HepG2 (cell line): ENCODE data around the gene PSMG4. TPM values are rescaled to one million over a fixed set of nuclear protein-coding genes. Genes with fewer than 3 reads are reported as not detected.
A peak's percentile ranks its signal among the peaks of the same experiment; 100 is the strongest.

Source experiments
- CCDC6 ChIP-seq: sonication (generic); formaldehyde crosslinking; IDR thresholded peaks from 2 replicates; pipeline ENCODE4 v1.8.1; 2022; ENCODE audit warnings: mild to moderate bottlenecking, missing genetic modification reagents, moderate library complexity
- SMARCE1 ChIP-seq: fragments of 450-650 bp; IDR thresholded peaks from 2 replicates; pipeline ENCODE4 v1.6.1; 2017; ENCODE audit warnings: borderline replicate concordance
- SNAPC2 ChIP-seq: sonication (generic); formaldehyde crosslinking; IDR thresholded peaks from 2 replicates; pipeline ENCODE4 v1.8.1; 2022; ENCODE audit warnings: mild to moderate bottlenecking, missing genetic modification reagents
- TEAD3 ChIP-seq: optimal IDR thresholded peaks from 2 replicates; pipeline ENCODE3; 2016; ENCODE audit warnings: borderline replicate concordance
- ZNF234 ChIP-seq: sonication (generic); formaldehyde crosslinking; conservative IDR thresholded peaks from 2 replicates; pipeline ENCODE4 v1.5.1; 2020; ENCODE audit warnings: mild to moderate bottlenecking, missing genetic modification reagents
- ZNF562 ChIP-seq: sonication (generic); formaldehyde crosslinking; IDR thresholded peaks from 2 replicates; pipeline ENCODE4 v1.8.0; 2022; ENCODE audit warnings: missing genetic modification reagents, borderline replicate concordance
- ZNF724P ChIP-seq: sonication (generic); formaldehyde crosslinking; IDR thresholded peaks from 2 replicates; pipeline ENCODE4 v1.8.0; 2022; ENCODE audit warnings: missing genetic modification reagents, borderline replicate concordance
- ZNF781 ChIP-seq: sonication (generic); formaldehyde crosslinking; IDR thresholded peaks from 2 replicates; pipeline ENCODE4 v1.5.1; 2020; ENCODE audit warnings: borderline replicate concordance, mild to moderate bottlenecking, missing genetic modification reagents; ENCODE audit errors: not compliant biosample characterization
- polyA plus RNA-seq, 8 experiments: library from polyadenylated mRNA; depleted of rRNA in 3 of 8; stranded (reverse) in 7 of 8; unstranded in 1 of 8; fragments of >200 nt; fragmentation: Illumina TruSeq in 4 of 8; extraction: Trizol in 4 of 8; gene quantifications; 2 replicates each; pipeline versions ENCODE4 v1.2.1 to v1.2.3, GENCODE V29; 2011 to 2016; ENCODE audit warnings: low read depth in 4 of 8, missing spikeins in 1 of 8, mixed read lengths in 1 of 8; ENCODE audit not compliant: insufficient read depth in 1 of 8
- total RNA-seq, 5 experiments: library from RNA; depleted of rRNA; stranded (reverse); fragments of >200 nt; fragmentation: Illumina TruSeq; extraction: Trizol; gene quantifications; 2 replicates each; pipeline ENCODE4 v1.2.3, GENCODE V29; 2016; ENCODE audit warnings: low read depth in 1 of 5
- TF ChIP-seq, protein P1 (sequence below): sonication (generic); formaldehyde crosslinking; IDR thresholded peaks from 2 replicates; pipeline ENCODE4 v1.5.0; 2020; ENCODE audit warnings: mild to moderate bottlenecking, missing genetic modification reagents
- TF ChIP-seq, protein P2 (sequence below): sonication (generic); formaldehyde crosslinking; IDR thresholded peaks from 2 replicates; pipeline ENCODE4 v1.4.0; 2020; ENCODE audit warnings: mild to moderate bottlenecking, missing genetic modification reagents
- TF ChIP-seq, protein P3 (sequence below): IDR thresholded peaks from 2 replicates; pipeline ENCODE4 v1.6.1; 2016; ENCODE audit warnings: low read depth, missing genetic modification reagents, missing compliant biosample characterization
- TF ChIP-seq, protein P4 (sequence below): sonication (generic); formaldehyde crosslinking; IDR thresholded peaks from 2 replicates; pipeline ENCODE4 v1.8.1; 2023; ENCODE audit warnings: mild to moderate bottlenecking, inconsistent platforms, moderate library complexity, missing genetic modification reagents, borderline replicate concordance

The PSMG4 gene
- total and polyA plus RNA-seq, 2 of the 13 experiments (the other 11 are each of a cell fraction or from before 2014, with no cell fraction given) = 28.5 to 32.8 TPM

DNA sequence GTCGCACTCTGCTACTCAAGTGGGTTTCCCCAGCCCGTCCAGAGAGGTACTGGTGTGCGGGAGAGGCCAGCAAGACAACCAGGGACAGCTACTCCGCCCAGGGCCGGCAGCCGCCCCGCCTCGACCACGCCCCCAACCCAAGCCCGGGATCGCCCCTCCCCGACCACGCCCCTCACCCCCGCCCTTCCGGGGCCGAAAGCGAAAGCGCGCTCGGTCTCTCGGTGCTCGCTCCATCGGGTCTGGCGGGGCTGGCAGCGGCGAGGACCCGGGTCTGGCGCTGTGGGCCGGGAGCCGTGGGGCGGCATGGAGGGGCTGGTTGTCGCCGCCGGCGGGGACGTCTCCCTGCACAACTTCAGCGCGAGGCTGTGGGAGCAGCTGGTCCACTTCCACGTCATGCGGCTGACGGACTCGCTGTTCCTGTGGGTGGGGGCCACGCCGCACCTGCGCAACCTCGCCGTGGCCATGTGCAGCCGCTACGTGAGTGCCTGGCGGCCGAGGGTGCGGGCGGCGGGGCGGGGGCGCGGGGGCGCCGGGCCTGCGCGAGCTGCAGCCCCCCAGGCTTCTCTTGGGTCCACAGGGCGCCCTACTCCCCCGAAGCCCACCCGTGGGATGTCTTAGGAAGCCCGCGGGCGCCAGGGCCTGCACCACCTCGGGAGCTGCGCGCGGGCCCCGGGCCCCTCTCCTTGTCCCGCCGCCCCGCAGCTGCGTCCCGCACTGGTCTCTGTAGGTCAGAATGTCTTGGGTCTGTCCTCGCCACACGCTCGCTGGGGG is at the start of gene PSMG4 (continued):
- TF ChIP-seq, protein P1, sequence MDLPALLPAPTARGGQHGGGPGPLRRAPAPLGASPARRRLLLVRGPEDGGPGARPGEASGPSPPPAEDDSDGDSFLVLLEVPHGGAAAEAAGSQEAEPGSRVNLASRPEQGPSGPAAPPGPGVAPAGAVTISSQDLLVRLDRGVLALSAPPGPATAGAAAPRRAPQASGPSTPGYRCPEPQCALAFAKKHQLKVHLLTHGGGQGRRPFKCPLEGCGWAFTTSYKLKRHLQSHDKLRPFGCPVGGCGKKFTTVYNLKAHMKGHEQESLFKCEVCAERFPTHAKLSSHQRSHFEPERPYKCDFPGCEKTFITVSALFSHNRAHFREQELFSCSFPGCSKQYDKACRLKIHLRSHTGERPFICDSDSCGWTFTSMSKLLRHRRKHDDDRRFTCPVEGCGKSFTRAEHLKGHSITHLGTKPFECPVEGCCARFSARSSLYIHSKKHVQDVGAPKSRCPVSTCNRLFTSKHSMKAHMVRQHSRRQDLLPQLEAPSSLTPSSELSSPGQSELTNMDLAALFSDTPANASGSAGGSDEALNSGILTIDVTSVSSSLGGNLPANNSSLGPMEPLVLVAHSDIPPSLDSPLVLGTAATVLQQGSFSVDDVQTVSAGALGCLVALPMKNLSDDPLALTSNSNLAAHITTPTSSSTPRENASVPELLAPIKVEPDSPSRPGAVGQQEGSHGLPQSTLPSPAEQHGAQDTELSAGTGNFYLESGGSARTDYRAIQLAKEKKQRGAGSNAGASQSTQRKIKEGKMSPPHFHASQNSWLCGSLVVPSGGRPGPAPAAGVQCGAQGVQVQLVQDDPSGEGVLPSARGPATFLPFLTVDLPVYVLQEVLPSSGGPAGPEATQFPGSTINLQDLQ (CRISPR knock-in tag) = no peak; the same call in 1 of the 2 replicates
- TF ChIP-seq ZNF234 (CRISPR knock-in tag) (0 out of 2 replicates have a peak, but pooled peaks have one; percentile 60), TEAD3 (peak; percentile 61), SMARCE1 (no peak), CCDC6 (peak; percentile 96), ZNF562 (CRISPR knock-in tag) (no peak), ZNF781 (CRISPR knock-in tag) (peak; percentile 56), SNAPC2 (CRISPR knock-in tag) (peak; percentile 80; the same call in 1 of the 2 replicates), ZNF724P (CRISPR knock-in tag) (peak; percentile 85; the same call in 1 of the 2 replicates)
- TF ChIP-seq, protein P2, sequence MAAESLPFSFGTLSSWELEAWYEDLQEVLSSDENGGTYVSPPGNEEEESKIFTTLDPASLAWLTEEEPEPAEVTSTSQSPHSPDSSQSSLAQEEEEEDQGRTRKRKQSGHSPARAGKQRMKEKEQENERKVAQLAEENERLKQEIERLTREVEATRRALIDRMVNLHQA (CRISPR knock-in tag) = no peak
- TF ChIP-seq, protein P3, sequence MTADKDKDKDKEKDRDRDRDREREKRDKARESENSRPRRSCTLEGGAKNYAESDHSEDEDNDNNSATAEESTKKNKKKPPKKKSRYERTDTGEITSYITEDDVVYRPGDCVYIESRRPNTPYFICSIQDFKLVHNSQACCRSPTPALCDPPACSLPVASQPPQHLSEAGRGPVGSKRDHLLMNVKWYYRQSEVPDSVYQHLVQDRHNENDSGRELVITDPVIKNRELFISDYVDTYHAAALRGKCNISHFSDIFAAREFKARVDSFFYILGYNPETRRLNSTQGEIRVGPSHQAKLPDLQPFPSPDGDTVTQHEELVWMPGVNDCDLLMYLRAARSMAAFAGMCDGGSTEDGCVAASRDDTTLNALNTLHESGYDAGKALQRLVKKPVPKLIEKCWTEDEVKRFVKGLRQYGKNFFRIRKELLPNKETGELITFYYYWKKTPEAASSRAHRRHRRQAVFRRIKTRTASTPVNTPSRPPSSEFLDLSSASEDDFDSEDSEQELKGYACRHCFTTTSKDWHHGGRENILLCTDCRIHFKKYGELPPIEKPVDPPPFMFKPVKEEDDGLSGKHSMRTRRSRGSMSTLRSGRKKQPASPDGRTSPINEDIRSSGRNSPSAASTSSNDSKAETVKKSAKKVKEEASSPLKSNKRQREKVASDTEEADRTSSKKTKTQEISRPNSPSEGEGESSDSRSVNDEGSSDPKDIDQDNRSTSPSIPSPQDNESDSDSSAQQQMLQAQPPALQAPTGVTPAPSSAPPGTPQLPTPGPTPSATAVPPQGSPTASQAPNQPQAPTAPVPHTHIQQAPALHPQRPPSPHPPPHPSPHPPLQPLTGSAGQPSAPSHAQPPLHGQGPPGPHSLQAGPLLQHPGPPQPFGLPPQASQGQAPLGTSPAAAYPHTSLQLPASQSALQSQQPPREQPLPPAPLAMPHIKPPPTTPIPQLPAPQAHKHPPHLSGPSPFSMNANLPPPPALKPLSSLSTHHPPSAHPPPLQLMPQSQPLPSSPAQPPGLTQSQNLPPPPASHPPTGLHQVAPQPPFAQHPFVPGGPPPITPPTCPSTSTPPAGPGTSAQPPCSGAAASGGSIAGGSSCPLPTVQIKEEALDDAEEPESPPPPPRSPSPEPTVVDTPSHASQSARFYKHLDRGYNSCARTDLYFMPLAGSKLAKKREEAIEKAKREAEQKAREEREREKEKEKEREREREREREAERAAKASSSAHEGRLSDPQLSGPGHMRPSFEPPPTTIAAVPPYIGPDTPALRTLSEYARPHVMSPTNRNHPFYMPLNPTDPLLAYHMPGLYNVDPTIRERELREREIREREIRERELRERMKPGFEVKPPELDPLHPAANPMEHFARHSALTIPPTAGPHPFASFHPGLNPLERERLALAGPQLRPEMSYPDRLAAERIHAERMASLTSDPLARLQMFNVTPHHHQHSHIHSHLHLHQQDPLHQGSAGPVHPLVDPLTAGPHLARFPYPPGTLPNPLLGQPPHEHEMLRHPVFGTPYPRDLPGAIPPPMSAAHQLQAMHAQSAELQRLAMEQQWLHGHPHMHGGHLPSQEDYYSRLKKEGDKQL (CRISPR knock-in tag) = peak; percentile 63; the same call in 1 of the 2 replicates
- TF ChIP-seq, protein P4, sequence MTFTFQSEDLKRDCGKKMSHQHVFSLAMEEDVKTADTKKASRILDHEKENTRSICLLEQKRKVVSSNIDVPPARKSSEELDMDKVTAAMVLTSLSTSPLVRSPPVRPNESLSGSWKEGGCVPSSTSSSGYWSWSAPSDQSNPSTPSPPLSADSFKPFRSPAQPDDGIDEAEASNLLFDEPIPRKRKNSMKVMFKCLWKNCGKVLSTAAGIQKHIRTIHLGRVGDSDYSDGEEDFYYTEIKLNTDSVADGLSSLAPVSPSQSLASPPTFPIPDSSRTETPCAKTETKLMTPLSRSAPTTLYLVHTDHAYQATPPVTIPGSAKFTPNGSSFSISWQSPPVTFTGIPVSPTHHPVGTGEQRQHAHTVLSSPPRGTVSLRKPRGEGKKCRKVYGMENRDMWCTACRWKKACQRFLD = peak; percentile 83; the same call in 1 of the 2 replicates
